ENCODE data around the gene SAPCD1. TPM values are rescaled to one million over a fixed set of nuclear protein-coding genes. Genes with fewer than 3 reads are reported as not detected.

Gene SAPCD1
- total RNA-seq, 1 experiment from 2014 or later, result 13.7 TPM

DNA sequence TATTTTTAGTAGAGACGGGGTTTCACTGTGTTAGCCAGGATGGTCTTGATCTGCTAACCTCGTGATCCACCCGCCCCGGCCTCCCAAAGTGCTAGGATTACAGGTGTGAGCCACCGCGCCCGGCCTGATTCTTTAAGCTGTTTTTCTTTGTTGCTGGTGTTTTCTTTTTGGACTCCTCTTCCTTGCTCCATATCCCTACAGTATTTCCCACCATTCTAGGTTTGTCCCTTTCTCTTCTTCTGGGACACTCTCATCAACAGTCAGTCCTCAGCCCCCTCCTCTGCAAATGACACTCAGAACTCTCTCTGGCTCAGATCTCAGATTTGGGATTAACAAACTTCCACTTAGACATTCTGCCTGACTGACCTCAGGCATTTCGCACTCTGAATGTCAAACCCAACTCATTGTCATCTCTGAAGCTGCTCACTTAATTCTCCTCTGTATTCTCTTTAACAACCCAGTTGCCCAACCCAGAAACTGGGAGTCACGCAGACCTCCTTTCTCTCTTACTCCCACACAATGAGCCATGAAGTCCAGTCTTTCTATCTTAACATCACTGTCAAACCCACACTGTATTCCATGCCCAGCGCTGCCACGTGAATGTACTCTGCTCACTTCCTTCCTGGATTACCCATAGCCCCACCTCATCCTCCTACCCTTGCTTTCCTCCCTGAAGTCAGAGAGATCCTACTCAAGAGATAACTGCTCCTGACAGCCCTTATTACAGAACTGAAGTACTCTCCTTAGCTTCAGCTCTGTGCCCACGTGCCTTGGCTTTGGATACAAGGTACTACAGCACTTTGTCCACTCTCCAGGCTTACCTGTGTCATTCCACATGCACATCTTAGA lies 36.7 kb upstream of the SAPCD1 start:
- no peak for DNase-seq (ENCODE audit: low spot score)
- Mint-ChIP-seq H3K27ac (no peak overlapping the region; the same call in 1 of the 2 replicates), H3K9me3 (no peaks in the 10 kb centered on the region), H3K4me3 (no peak overlapping the region), H3K36me3 (peaks cover 9% of the 10 kb centered on the region), H3K27me3 (ENCODE audit: low read depth) (peaks cover 4% of the 10 kb centered on the region; the same call in 1 of the 2 replicates), H3K4me1 (peaks cover 15% of the 10 kb centered on the region)
- CTCF ChIA-PET, result interaction anchor here (2.1 to 3.0 kb wide), 2 partner anchors 12 to 44 kb away, joined by 7 to 16 read pairs; no protein-coding TSS in a partner anchor
- ATAC-seq, result no peak
- TF ChIP-seq ZBTB21 (CRISPR knock-in tag; IDR thresholded peaks at IDR 0.05; ENCODE audit: borderline replicate concordance) (no peak), CBFB (CRISPR knock-in tag; IDR thresholded peaks at IDR 0.05; ENCODE audit: low read depth) (no peak), EMX1 (CRISPR knock-in tag; IDR thresholded peaks at IDR 0.05) (no peak), JUN (CRISPR knock-in tag; IDR thresholded peaks at IDR 0.05) (no peak), FOXP1 (CRISPR knock-in tag; IDR thresholded peaks at IDR 0.05; ENCODE audit: borderline replicate concordance) (no peak), IRF2 (CRISPR knock-in tag; IDR thresholded peaks at IDR 0.05; ENCODE audit: borderline replicate concordance, low read depth) (no peak), ZNF232 (CRISPR knock-in tag; IDR thresholded peaks at IDR 0.05) (no peak), GRHL2 (CRISPR knock-in tag; IDR thresholded peaks at IDR 0.05; ENCODE audit: insufficient replicate concordance, severe bottlenecking) (no peak), ZNF121 (CRISPR knock-in tag; IDR thresholded peaks at IDR 0.05) (no peak), RORB (CRISPR knock-in tag; IDR thresholded peaks at IDR 0.05) (no peak), SMAD4 (CRISPR knock-in tag; IDR thresholded peaks at IDR 0.05) (no peak), NR1H2 (CRISPR knock-in tag; IDR thresholded peaks at IDR 0.05) (no peak)
- TF ChIP-seq, protein P1, sequence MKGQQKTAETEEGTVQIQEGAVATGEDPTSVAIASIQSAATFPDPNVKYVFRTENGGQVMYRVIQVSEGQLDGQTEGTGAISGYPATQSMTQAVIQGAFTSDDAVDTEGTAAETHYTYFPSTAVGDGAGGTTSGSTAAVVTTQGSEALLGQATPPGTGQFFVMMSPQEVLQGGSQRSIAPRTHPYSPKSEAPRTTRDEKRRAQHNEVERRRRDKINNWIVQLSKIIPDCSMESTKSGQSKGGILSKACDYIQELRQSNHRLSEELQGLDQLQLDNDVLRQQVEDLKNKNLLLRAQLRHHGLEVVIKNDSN (CRISPR knock-in tag; IDR thresholded peaks at IDR 0.05), result no peak
- TF ChIP-seq, protein P2, sequence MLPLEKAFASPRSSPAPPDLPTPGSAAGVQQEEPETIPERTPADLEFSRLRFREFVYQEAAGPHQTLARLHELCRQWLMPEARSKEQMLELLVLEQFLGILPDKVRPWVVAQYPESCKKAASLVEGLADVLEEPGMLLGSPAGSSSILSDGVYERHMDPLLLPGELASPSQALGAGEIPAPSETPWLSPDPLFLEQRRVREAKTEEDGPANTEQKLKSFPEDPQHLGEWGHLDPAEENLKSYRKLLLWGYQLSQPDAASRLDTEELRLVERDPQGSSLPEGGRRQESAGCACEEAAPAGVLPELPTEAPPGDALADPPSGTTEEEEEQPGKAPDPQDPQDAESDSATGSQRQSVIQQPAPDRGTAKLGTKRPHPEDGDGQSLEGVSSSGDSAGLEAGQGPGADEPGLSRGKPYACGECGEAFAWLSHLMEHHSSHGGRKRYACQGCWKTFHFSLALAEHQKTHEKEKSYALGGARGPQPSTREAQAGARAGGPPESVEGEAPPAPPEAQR (CRISPR knock-in tag; IDR thresholded peaks at IDR 0.05), result no peak
- TF ChIP-seq, protein P3, sequence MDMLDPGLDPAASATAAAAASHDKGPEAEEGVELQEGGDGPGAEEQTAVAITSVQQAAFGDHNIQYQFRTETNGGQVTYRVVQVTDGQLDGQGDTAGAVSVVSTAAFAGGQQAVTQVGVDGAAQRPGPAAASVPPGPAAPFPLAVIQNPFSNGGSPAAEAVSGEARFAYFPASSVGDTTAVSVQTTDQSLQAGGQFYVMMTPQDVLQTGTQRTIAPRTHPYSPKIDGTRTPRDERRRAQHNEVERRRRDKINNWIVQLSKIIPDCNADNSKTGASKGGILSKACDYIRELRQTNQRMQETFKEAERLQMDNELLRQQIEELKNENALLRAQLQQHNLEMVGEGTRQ (CRISPR knock-in tag; IDR thresholded peaks at IDR 0.05), result no peak
- TF ChIP-seq, protein P4, sequence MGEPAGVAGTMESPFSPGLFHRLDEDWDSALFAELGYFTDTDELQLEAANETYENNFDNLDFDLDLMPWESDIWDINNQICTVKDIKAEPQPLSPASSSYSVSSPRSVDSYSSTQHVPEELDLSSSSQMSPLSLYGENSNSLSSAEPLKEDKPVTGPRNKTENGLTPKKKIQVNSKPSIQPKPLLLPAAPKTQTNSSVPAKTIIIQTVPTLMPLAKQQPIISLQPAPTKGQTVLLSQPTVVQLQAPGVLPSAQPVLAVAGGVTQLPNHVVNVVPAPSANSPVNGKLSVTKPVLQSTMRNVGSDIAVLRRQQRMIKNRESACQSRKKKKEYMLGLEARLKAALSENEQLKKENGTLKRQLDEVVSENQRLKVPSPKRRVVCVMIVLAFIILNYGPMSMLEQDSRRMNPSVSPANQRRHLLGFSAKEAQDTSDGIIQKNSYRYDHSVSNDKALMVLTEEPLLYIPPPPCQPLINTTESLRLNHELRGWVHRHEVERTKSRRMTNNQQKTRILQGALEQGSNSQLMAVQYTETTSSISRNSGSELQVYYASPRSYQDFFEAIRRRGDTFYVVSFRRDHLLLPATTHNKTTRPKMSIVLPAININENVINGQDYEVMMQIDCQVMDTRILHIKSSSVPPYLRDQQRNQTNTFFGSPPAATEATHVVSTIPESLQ (CRISPR knock-in tag; IDR thresholded peaks at IDR 0.05), result no peak
- TF ChIP-seq, protein P5, sequence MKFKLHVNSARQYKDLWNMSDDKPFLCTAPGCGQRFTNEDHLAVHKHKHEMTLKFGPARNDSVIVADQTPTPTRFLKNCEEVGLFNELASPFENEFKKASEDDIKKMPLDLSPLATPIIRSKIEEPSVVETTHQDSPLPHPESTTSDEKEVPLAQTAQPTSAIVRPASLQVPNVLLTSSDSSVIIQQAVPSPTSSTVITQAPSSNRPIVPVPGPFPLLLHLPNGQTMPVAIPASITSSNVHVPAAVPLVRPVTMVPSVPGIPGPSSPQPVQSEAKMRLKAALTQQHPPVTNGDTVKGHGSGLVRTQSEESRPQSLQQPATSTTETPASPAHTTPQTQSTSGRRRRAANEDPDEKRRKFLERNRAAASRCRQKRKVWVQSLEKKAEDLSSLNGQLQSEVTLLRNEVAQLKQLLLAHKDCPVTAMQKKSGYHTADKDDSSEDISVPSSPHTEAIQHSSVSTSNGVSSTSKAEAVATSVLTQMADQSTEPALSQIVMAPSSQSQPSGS (CRISPR knock-in tag; IDR thresholded peaks at IDR 0.05; ENCODE audit: borderline replicate concordance, low read depth), result no peak
- POLR2A ChIA-PET, result interaction anchor here (1.1 kb wide), 1 partner anchor 102 kb away, joined by 3 read pairs; the partner anchor contains the start of gene HSPA1B
